ENCODE results near the gene HYLS1.

HYLS1 gene

DNA sequence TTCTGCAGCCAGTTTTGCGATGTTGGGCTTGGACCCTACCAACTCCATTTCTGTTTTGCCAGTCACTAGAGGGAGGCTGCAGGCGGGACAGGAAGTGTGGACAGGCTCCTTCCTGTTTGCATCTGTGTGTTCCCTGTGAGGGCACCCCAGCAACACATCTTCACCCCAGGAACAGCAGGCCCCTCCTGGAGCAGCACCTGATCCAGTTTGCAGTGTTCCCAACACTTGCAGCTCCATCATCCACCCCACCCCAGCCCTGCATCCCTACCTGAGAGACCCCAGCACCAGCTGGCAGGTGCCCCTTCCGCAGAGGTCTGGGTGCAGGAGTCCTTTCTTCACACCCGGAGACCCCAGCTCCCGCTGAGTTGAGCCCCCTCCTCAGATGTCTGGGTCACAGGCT is 51.0 kb downstream of the HYLS1 start:
- no peak overlapping the region for H3K27ac ChIP-seq (ENCODE audit: low read depth, low read length)
- H4K20me1 ChIP-seq (ENCODE audit: control insufficient read depth, insufficient read depth, low read depth, low read length), result no peaks in the 10 kb centered on the region
- TF ChIP-seq, protein P1, sequence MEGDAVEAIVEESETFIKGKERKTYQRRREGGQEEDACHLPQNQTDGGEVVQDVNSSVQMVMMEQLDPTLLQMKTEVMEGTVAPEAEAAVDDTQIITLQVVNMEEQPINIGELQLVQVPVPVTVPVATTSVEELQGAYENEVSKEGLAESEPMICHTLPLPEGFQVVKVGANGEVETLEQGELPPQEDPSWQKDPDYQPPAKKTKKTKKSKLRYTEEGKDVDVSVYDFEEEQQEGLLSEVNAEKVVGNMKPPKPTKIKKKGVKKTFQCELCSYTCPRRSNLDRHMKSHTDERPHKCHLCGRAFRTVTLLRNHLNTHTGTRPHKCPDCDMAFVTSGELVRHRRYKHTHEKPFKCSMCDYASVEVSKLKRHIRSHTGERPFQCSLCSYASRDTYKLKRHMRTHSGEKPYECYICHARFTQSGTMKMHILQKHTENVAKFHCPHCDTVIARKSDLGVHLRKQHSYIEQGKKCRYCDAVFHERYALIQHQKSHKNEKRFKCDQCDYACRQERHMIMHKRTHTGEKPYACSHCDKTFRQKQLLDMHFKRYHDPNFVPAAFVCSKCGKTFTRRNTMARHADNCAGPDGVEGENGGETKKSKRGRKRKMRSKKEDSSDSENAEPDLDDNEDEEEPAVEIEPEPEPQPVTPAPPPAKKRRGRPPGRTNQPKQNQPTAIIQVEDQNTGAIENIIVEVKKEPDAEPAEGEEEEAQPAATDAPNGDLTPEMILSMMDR (IDR thresholded peaks at IDR 0.05; ENCODE audit: low read depth, low read length, poor library complexity, severe bottlenecking), result no peak
- no peak for TF ChIP-seq EZH2phosphoT487 (IDR thresholded peaks at IDR 0.05; ENCODE audit: borderline replicate concordance, low read length)
- no peaks in the 10 kb centered on the region for H3K36me3 ChIP-seq (ENCODE audit: control insufficient read depth, low read length)
- H3K4me2 ChIP-seq (ENCODE audit: low read length), result no peak overlapping the region
- peaks cover 7% of the 10 kb centered on the region for H3K27me3 ChIP-seq (ENCODE audit: control insufficient read depth, low read length)
- H3K9me2 ChIP-seq (replicated peaks; ENCODE audit: control insufficient read depth, low read length), result no peaks in the 10 kb centered on the region
- no peaks in the 10 kb centered on the region for H3K79me2 ChIP-seq (ENCODE audit: control insufficient read depth, low read length)
- no peaks in the 10 kb centered on the region for H3F3A ChIP-seq (ENCODE audit: control insufficient read depth, insufficient read depth)
- peaks cover 2% of the 10 kb centered on the region; the same call in 1 of the 2 replicates for H3K4me1 ChIP-seq (ENCODE audit: control insufficient read depth, low read length)
- no peak overlapping the region for H3K4me3 ChIP-seq (ENCODE audit: low read length)
- no peaks in the 10 kb centered on the region for H3K9me3 ChIP-seq (ENCODE audit: control insufficient read depth, insufficient read depth, low read length)

DNA sequence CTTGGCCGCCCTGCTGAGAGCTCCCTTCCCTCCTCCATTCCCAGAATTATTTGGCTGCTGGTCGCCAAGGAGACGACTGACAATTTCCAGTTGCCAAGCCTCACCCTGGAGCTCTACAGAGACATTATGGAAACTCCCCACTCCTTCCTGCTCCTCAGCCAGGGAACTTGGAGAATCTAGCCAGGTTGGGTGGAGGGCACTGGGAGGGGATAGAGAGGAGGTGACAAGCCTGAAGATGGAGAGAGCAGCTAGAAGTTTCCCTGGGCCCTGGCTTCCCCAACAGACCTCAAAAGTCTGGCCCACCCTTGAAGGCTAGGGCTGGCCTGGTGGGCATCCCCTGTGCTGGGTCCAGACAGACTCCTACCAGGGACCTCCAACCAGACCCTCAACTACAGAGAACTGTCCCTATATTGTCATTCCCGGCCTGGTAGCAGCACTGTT is 51.6 kb downstream of the HYLS1 start:
- Histone ChIP-seq H3K4me1 (ENCODE audit: control insufficient read depth, low read length) (peaks cover 2% of the 10 kb centered on the region; the same call in 1 of the 2 replicates), H3K79me2 (ENCODE audit: control insufficient read depth, low read length) (no peaks in the 10 kb centered on the region), H3K4me3 (ENCODE audit: low read length) (no peak overlapping the region), H3K27ac (ENCODE audit: low read depth, low read length) (no peak overlapping the region), H3K9me2 (replicated peaks; ENCODE audit: control insufficient read depth, low read length) (no peaks in the 10 kb centered on the region), H3K27me3 (ENCODE audit: control insufficient read depth, low read length) (peaks cover 4% of the 10 kb centered on the region; the same call in 1 of the 2 replicates), H3K9me3 (ENCODE audit: control insufficient read depth, insufficient read depth, low read length) (no peaks in the 10 kb centered on the region), H3K36me3 (ENCODE audit: control insufficient read depth, low read length) (no peaks in the 10 kb centered on the region), H3F3A (ENCODE audit: control insufficient read depth, insufficient read depth) (no peaks in the 10 kb centered on the region), H4K20me1 (ENCODE audit: control insufficient read depth, insufficient read depth, low read depth, low read length) (no peaks in the 10 kb centered on the region), H3K4me2 (ENCODE audit: low read length) (no peak overlapping the region)
- TF ChIP-seq EZH2phosphoT487 (IDR thresholded peaks at IDR 0.05; ENCODE audit: borderline replicate concordance, low read length), result no peak
- TF ChIP-seq, protein P1 (IDR thresholded peaks at IDR 0.05; ENCODE audit: low read depth, low read length, poor library complexity, severe bottlenecking), result no peak

DNA sequence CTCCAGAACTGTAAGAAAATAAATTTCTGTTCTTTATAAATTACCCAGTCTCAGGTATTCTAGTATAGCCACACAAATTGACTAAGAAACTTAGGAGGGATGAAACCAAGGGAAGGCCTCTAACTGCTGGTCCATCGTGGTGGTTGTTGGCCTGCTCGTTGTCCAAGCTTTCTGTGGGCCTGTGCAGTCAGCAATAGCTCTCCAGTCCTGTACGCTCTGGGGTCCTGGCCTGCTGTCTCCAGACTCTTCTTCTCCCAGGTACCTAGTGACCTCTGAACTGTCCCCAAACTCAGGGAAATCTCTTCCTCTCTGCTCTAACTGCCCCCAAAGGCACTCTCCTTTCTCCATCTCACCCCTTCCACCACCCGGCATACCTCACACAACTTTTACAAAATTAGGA is 52.7 kb downstream of the HYLS1 start:
- no peaks in the 10 kb centered on the region for H3K36me3 ChIP-seq (ENCODE audit: control insufficient read depth, low read length)
- TF ChIP-seq EZH2phosphoT487 (IDR thresholded peaks at IDR 0.05; ENCODE audit: borderline replicate concordance, low read length), result no peak
- TF ChIP-seq, protein P1 (IDR thresholded peaks at IDR 0.05; ENCODE audit: low read depth, low read length, poor library complexity, severe bottlenecking), result no peak
- no peak overlapping the region for H3K27ac ChIP-seq (ENCODE audit: low read depth, low read length)
- no peaks in the 10 kb centered on the region for H3K9me3 ChIP-seq (ENCODE audit: control insufficient read depth, insufficient read depth, low read length)
- no peak overlapping the region for H3K4me2 ChIP-seq (ENCODE audit: low read length)
- no peak overlapping the region for H3K4me3 ChIP-seq (ENCODE audit: low read length)
- H3F3A ChIP-seq (ENCODE audit: control insufficient read depth, insufficient read depth), result no peaks in the 10 kb centered on the region
- H3K9me2 ChIP-seq (replicated peaks; ENCODE audit: control insufficient read depth, low read length), result no peaks in the 10 kb centered on the region
- H4K20me1 ChIP-seq (ENCODE audit: control insufficient read depth, insufficient read depth, low read depth, low read length), result no peaks in the 10 kb centered on the region
- H3K79me2 ChIP-seq (ENCODE audit: control insufficient read depth, low read length), result no peaks in the 10 kb centered on the region
- peaks cover 2% of the 10 kb centered on the region; the same call in 1 of the 2 replicates for H3K4me1 ChIP-seq (ENCODE audit: control insufficient read depth, low read length)
- H3K27me3 ChIP-seq (ENCODE audit: control insufficient read depth, low read length), result peaks cover under 1% of the 10 kb centered on the region; the same call in 1 of the 2 replicates

All from DOHH2 (cell line).